Heart left ventricle (tissue), 13 donors: ENCODE data around the gene IFNA7.

Source experiments
- POLR2A ChIP-seq, 2 donors: fragments of 450-650 bp; IDR thresholded peaks; one replicate each; pipeline ENCODE4 v1.6.1; 2017; ENCODE audit warnings: antibody characterized with exemption in 2 of 2, mild to moderate bottlenecking in 2 of 2, moderate library complexity in 2 of 2
- TF ChIP-seq, protein P1 (sequence below), 12 donors: fragments of 200-600 bp; sonication (generic) in 4 of 12; IDR thresholded peaks; one replicate each; pipeline versions ENCODE4 v1.5.0 to v1.8.0; 2018 to 2022; ENCODE audit warnings: antibody characterized with exemption in 12 of 12, mild to moderate bottlenecking in 5 of 12
- donor health status: ischemic (EF 13 %, LVEDD 7.1; RV severe dilation, severe dysfunction).
- donor health status: DM: no; HTN: yes; CAD: no.
- donor health status: DM: no; HTN: no; CAD: no.
- donor health status: ischemic (EF 25% LVEDD 6.9; RV normal size, moderate dysfunction).
- donor health status: ischemic (EF 25% LVEDD 5.7; RV mildly dilated, moderate dysfunction).
- donor health status: ischemic (EF 35%, LVEDD 5.7; RV mildly dilated, moderate dysfunction).
- donor health status: nonischemic (EF 11% LVEDD 7.7; RV severe dilation, severe dysfunction).
- donor health status: DM: yes; HTN: yes; CAD: no.
- donor health status: PGD.
- donor health status: ischemic (EF 29% LVEDD 5.4; RV normal size, mild dysfunction).
- donor health status: nonischemic (EF 23%, LVEDD 6.1; RV moderate dilation, normal function).

DNA sequence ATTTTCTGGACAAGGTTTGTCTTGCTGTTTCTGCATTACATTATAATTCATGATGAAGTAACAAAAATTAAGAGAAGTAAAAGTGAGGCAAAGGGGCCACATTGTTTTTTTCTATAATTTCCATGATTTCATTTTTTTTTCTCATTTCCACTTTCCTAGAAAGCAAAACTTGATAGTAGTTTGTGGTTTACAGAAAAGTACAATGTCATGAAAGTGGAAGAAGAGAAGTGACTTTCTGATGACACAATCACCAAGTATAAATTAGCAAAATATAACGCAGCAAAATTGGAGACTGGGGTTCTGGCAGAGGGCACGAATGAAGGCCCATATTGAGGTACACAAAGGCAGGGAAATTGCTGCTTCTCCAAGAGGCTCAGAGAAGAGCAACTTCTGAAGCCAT, 42.8 kb upstream of the IFNA7 start:
- no peak for TF ChIP-seq POLR2A (IDR thresholded peaks at IDR 0.05)
- TF ChIP-seq, protein P1, sequence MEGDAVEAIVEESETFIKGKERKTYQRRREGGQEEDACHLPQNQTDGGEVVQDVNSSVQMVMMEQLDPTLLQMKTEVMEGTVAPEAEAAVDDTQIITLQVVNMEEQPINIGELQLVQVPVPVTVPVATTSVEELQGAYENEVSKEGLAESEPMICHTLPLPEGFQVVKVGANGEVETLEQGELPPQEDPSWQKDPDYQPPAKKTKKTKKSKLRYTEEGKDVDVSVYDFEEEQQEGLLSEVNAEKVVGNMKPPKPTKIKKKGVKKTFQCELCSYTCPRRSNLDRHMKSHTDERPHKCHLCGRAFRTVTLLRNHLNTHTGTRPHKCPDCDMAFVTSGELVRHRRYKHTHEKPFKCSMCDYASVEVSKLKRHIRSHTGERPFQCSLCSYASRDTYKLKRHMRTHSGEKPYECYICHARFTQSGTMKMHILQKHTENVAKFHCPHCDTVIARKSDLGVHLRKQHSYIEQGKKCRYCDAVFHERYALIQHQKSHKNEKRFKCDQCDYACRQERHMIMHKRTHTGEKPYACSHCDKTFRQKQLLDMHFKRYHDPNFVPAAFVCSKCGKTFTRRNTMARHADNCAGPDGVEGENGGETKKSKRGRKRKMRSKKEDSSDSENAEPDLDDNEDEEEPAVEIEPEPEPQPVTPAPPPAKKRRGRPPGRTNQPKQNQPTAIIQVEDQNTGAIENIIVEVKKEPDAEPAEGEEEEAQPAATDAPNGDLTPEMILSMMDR (IDR thresholded peaks at IDR 0.05) = no peak
